ENCODE results near the gene A4GNT.

Gene A4GNT

GRCh38 chr3:138082085-138082991, 49.9 kb downstream of the A4GNT start:
- Mint-ChIP-seq H3K9me3 (no peaks in the 10 kb centered on the region), H3K27me3 (peaks cover 11% of the 10 kb centered on the region), H3K4me1 (peaks cover 16% of the 10 kb centered on the region), H3K27ac (ENCODE audit: low read depth) (peak overlapping the region; percentile 29), H3K36me3 (ENCODE audit: insufficient read depth) (peaks cover 2% of the 10 kb centered on the region), H3K4me3 (peak overlapping the region; percentile 53)
- DNase-seq (ENCODE audit: low spot score in 2 of 2), result no peak
- ATAC-seq (replicated peaks; ENCODE audit: extremely low read depth, poor library complexity, severe bottlenecking), result peak; percentile 53

- Mint-ChIP-seq H3K4me3 (no peak overlapping the region), H3K27me3 (peaks cover 3% of the 10 kb centered on the region), H3K27ac (ENCODE audit: low read depth) (peak overlapping the region; percentile 29), H3K9me3 (no peaks in the 10 kb centered on the region), H3K36me3 (ENCODE audit: insufficient read depth) (peaks cover 2% of the 10 kb centered on the region), H3K4me1 (peaks cover 16% of the 10 kb centered on the region)
- no peak for ATAC-seq (replicated peaks; ENCODE audit: extremely low read depth, poor library complexity, severe bottlenecking)
- DNase-seq (ENCODE audit: low spot score in 2 of 2), result no peak
Observed at GRCh38 chr3:138081371-138082084, 50.7 kb downstream of the A4GNT start.

GRCh38 chr3:138079901-138080300, 52.3 kb downstream of the A4GNT start:
- Mint-ChIP-seq H3K27me3 (peaks cover 13% of the 10 kb centered on the region), H3K4me3 (no peak overlapping the region), H3K27ac (ENCODE audit: low read depth) (no peak overlapping the region), H3K9me3 (no peaks in the 10 kb centered on the region), H3K36me3 (ENCODE audit: insufficient read depth) (peaks cover 2% of the 10 kb centered on the region), H3K4me1 (peaks cover 16% of the 10 kb centered on the region)
- no peak for DNase-seq (ENCODE audit: low spot score in 2 of 2)
- ATAC-seq (replicated peaks; ENCODE audit: extremely low read depth, poor library complexity, severe bottlenecking), result no peak

GRCh38 chr3:138078901-138079344, 53.3 kb downstream of the A4GNT start:
- peaks cover 16% of the 10 kb centered on the region for H3K4me1 Mint-ChIP-seq
- no peak overlapping the region for H3K4me3 Mint-ChIP-seq
- peaks cover 20% of the 10 kb centered on the region for H3K27me3 Mint-ChIP-seq
- H3K36me3 Mint-ChIP-seq (ENCODE audit: insufficient read depth), result peaks cover 2% of the 10 kb centered on the region
- H3K9me3 Mint-ChIP-seq, result no peaks in the 10 kb centered on the region
- ATAC-seq (replicated peaks; ENCODE audit: extremely low read depth, poor library complexity, severe bottlenecking), result no peak
- H3K27ac Mint-ChIP-seq (ENCODE audit: low read depth), result no peak overlapping the region
- DNase-seq (ENCODE audit: low spot score in 2 of 2), result no peak

- Mint-ChIP-seq H3K4me1 (peaks cover 13% of the 10 kb centered on the region), H3K27ac (ENCODE audit: low read depth) (no peak overlapping the region), H3K36me3 (ENCODE audit: insufficient read depth) (peaks cover under 1% of the 10 kb centered on the region), H3K4me3 (no peak overlapping the region), H3K9me3 (no peaks in the 10 kb centered on the region), H3K27me3 (peaks cover 20% of the 10 kb centered on the region)
- ATAC-seq (replicated peaks; ENCODE audit: extremely low read depth, poor library complexity, severe bottlenecking) (no peak), DNase-seq (ENCODE audit: low spot score in 2 of 2) (no peak)
Observed at GRCh38 chr3:138078096-138078495, 54.1 kb downstream of the A4GNT start.
